Lung (tissue), 12 donors: ENCODE data around the gene PTPRG. TPM values are rescaled to one million over a fixed set of nuclear protein-coding genes. Genes with fewer than 3 reads are reported as not detected.
A peak's percentile ranks its signal among the peaks of the same experiment; 100 is the strongest.

Experiments
- ATAC-seq: fragments of 200-7000 bp; cut with Tn5 transposase; one replicate; pipeline ENCODE4 v1.9.1; 2020; ENCODE audit warnings: moderate number of reproducible peaks; ENCODE audit not compliant: insufficient read depth, low FRiP score
- DNase-seq, 3 donors: peaks; one replicate each; pipeline ENCODE4 v3.0.0-alpha.2; 2013 to 2017
- H3K27ac ChIP-seq, 2 donors: one replicate each; pipeline ENCODE4 v1.5.1; 2013; ENCODE audit warnings: mild to moderate bottlenecking in 2 of 2, moderate library complexity in 2 of 2, control low read depth in 1 of 2, inconsistent platforms in 1 of 2, low read depth in 1 of 2, low read length in 1 of 2
- H3K27me3 ChIP-seq, 3 donors: one replicate each; pipeline ENCODE4 v1.5.1; 2013; ENCODE audit warnings: low read length in 2 of 3; ENCODE audit not compliant: control insufficient read depth in 3 of 3, insufficient read depth in 3 of 3
- H3K36me3 ChIP-seq, 4 donors: one replicate each; pipeline ENCODE4 v1.5.1; 2013; ENCODE audit warnings: low read length in 4 of 4, mild to moderate bottlenecking in 1 of 4, moderate library complexity in 1 of 4; ENCODE audit not compliant: control insufficient read depth in 4 of 4, insufficient read depth in 4 of 4
- H3K4me1 ChIP-seq, 5 donors: one replicate each; pipeline ENCODE4 v1.5.1; 2013; ENCODE audit warnings: low read length in 5 of 5, mild to moderate bottlenecking in 2 of 5, moderate library complexity in 1 of 5; ENCODE audit not compliant: control insufficient read depth in 5 of 5, insufficient read depth in 5 of 5
- H3K4me3 ChIP-seq: one replicate; pipeline ENCODE4 v1.5.1; 2013; ENCODE audit warnings: mild to moderate bottlenecking, control low read depth, moderate library complexity
- H3K9ac ChIP-seq, 2 donors: one replicate each; pipeline ENCODE4 v1.5.1; 2013; ENCODE audit warnings: low read length in 2 of 2, control low read depth in 1 of 2; ENCODE audit not compliant: insufficient read depth in 1 of 2
- H3K9me3 ChIP-seq, 4 donors: one replicate each; pipeline ENCODE4 v1.5.1; 2013; ENCODE audit warnings: low read length in 3 of 4, mild to moderate bottlenecking in 1 of 4, moderate library complexity in 1 of 4; ENCODE audit not compliant: control insufficient read depth in 4 of 4, insufficient read depth in 3 of 4
- CTCF ChIP-seq: IDR thresholded peaks from 2 replicates; pipeline ENCODE4 v1.5.1; 2012; ENCODE audit warnings: mild to moderate bottlenecking; ENCODE audit errors: control extremely low read depth, extremely low read depth
- WGBS, 2 donors: extraction: QIAGEN DNeasy Blood & Tissue Kit; methylation state at CpG; one replicate each; pipeline ENCODE4 v1.1.7; 2013; 5-methylcytosine and 5-hydroxymethylcytosine counted together
- polyA plus RNA-seq, 2 donors: library from polyadenylated mRNA; stranded (reverse); fragments of 200-250 nt; gene quantifications; one replicate each; pipeline ENCODE4 v1.2.1, GENCODE V29; 2013
- total RNA-seq, 2 donors: library from RNA; depleted of rRNA in 1 of 2; stranded (reverse); fragments of >200 nt in 1 of 2; gene quantifications; one replicate each; pipeline ENCODE4 v1.2.1, GENCODE V29; 2014 to 2021
- donor health status: control.
- donor health status: control.
- donor health status: Bipolar disorder and iron deficiency.
- donor health status: healthy.
- donor health status: DM: yes; HTN: yes; CAD: no.

The PTPRG gene
- total and polyA plus RNA-seq, 4 donors, result 8.5 to 131 (median 75.9) TPM

DNA sequence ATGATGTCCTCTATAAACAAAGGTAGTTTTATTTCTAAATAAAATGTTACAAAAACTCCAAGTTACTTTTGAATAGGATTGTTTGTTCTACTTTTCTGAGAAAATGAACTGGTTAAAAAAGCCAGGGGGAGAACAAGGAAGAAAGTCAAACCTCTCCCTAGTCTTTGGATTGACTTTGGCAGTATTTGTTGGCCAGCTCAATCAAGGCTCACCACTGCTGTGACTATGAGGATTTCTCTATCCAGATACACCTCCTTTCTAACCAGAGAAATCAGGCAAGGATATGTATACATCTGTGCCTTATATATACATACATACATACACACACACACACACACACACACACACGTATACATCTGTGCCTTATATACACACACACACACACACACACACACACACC lies 704.2 kb downstream of the PTPRG start:
- H3K4me1 ChIP-seq, result peaks cover 0 to 8% (median 4%) of the 10 kb centered on the region in 5 donors
- 72 to 74% methylated on average over 1 of the region's 1 CpG for WGBS, 2 donors

GRCh38 chr3:62266668-62267283 lies 705.4 kb downstream of the PTPRG start:
- Histone ChIP-seq H3K27ac (no peak overlapping the region), H3K36me3 (peaks cover 8 to 26% (median 17%) of the 10 kb centered on the region in 4 donors), H3K9me3 (no peaks in the 10 kb centered on the region), H3K4me1 (peaks cover 0 to 4% (median 0%) of the 10 kb centered on the region in 5 donors), H3K9ac (no peak overlapping the region), H3K4me3 (no peak overlapping the region), H3K27me3 (no peaks in the 10 kb centered on the region)
- TF ChIP-seq CTCF, result no peak
- ATAC-seq, result no peak
- DNase-seq, result no peak

More for the DNA sequence above, 704.2 kb downstream of the PTPRG start:
- no peak for TF ChIP-seq CTCF
- Histone ChIP-seq H3K9ac (no peak overlapping the region), H3K27me3 (no peaks in the 10 kb centered on the region), H3K27ac (no peak overlapping the region), H3K9me3 (no peaks in the 10 kb centered on the region), H3K36me3 (peaks cover 2 to 20% (median 13%) of the 10 kb centered on the region in 4 donors), H3K4me3 (no peak overlapping the region)
- no peak for DNase-seq
- ATAC-seq, result no peak

DNA sequence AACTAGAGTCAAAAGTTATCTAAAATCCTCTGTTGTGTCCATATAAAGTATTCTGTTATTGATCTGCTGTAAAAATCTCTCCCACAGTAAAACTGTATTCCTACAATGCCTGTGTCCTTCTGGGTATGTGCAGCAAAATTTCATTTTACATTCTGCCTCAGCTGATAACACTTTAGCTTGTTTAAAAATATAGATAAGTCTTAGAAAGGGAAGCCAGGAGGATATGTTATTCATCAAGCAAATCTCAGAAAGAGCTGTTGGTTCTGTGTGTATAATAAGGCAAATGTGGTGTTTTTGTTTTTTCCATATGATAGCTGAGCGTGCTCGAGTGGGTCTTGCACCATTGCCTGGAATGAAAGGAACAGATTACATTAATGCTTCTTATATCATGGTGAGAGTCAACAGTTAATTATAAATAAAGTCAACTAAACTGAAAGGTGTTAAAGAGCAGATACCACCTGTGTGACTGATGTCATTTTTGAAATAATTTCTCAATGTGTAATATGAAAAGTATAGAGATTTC lies 715.3 kb downstream of the PTPRG start:
- H3K4me1 ChIP-seq, result peaks cover 0 to 27% (median 3%) of the 10 kb centered on the region in 5 donors
- H3K4me3 ChIP-seq, result no peak overlapping the region
- no peaks in the 10 kb centered on the region for H3K9me3 ChIP-seq
- no peak overlapping the region for H3K9ac ChIP-seq
- no peak for TF ChIP-seq CTCF
- DNase-seq, result peak; percentile 13 to 73 (median 69)
- 87 to 94% methylated on average over 2 of the region's 2 CpGs for WGBS, 2 donors
- H3K27me3 ChIP-seq, result no peaks in the 10 kb centered on the region
- peaks cover 2 to 19% (median 15%) of the 10 kb centered on the region in 4 donors for H3K36me3 ChIP-seq
- ATAC-seq, result no peak
- no peak overlapping the region for H3K27ac ChIP-seq
